Activated T-cell treated with anti-CD3 and anti-CD28 coated beads for 48 hours (primary cell): ENCODE results near the gene CTDP1.

Experiments
- DNase-seq: peaks from one replicate; pipeline ENCODE4 v3.0.0-alpha.2; 2020; ENCODE audit warnings: low read depth

The CTDP1 gene

DNA sequence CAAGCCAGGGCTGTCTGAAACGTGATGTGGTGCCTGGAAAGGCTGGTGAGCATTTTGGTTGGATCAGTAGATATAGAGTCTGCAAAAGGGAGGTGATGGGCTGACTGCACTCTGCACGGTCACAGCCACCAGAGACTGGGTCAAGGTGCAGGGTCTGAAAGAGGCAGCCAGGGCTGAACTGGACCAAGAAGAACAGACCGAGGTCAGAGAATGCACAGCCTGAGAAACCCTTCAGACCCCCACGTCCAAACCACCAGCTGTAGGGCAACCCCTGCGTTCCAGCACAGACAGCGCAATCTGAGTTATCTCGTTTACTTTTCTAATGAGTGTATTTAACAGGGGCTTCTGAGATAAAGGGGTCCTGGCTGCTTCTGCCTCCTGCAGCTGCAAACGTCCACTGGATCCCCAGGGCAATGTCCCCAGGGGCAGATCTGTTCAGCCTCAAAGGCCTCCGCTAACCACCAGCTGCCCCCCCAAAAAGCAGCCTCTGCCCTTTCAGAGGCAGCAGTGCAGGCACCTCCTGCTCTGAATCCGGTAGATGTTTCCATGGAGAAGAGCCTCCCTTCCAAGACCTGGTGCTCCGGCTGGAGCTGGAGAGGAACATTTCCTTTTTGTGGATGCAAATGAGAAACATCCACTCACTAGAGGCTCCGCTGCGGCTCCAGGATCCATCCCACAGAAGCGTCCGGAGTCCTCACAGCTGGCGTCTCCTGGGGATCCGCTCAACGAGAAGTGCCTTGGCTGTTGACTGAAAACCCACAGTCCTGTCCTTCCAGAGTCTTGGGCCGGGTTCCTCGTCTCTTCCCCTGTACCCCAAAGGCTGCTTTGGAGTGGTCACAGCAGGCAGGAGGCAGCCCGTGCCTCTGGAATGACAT lies 117.2 kb downstream of the CTDP1 start:
- no peak for DNase-seq

DNA sequence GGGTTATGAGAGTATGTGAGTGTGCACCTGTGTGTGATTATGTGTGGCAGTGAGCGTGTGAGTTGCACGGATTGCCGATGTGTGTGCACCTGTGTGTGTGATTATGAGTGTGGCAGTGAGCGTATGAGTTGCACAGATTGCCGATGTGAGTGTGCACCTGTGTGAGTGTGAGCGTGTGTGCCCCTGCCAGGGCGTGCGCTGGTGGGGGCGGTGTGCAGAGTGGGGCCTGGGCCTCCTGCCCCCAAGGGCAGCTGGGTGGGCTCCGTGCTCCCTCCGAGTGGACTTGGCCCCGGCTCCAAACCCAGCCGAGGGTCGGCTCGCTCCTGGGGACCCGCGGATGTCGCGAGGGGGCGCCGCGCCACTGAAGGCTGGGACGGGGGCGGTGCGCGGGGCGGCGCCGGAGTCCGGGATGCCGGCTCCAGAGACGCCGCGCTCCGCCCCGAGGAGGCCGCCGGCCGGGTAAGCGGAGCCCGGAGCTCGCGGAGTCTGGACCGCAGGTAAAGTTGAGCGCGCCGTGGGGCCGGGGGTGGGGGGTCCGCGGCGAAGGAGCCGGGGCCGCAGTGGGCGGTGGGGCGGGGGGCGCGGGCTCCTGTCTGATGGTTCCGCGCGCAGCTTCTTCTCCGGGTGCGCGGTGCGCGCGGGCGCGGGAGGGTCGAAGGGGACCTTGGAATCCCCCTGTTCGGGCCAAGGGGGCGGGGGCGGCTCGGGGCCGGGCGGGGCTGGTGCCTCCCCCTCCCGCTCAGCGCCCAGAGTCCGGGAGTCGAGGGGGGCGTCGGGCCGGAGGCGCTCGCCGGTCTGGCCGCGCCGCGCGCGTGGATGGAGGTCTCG lies 118.1 kb downstream of the CTDP1 start, which contains the start of gene KCNG2:
Gene KCNG2 (plus strand): TSS at position 421 of the 828 bp plus-strand sequence. CDS start 65,730 bp downstream, outside the sequence.
- DNase-seq = peak; percentile 25

- no peak for DNase-seq
These were observed 118.9 kb downstream of the CTDP1 start for GRCh38 chr18:79798346-79798998.

GRCh38 chr18:79798999-79799370 lies 119.4 kb downstream of the CTDP1 start:
- DNase-seq = no peak

DNA sequence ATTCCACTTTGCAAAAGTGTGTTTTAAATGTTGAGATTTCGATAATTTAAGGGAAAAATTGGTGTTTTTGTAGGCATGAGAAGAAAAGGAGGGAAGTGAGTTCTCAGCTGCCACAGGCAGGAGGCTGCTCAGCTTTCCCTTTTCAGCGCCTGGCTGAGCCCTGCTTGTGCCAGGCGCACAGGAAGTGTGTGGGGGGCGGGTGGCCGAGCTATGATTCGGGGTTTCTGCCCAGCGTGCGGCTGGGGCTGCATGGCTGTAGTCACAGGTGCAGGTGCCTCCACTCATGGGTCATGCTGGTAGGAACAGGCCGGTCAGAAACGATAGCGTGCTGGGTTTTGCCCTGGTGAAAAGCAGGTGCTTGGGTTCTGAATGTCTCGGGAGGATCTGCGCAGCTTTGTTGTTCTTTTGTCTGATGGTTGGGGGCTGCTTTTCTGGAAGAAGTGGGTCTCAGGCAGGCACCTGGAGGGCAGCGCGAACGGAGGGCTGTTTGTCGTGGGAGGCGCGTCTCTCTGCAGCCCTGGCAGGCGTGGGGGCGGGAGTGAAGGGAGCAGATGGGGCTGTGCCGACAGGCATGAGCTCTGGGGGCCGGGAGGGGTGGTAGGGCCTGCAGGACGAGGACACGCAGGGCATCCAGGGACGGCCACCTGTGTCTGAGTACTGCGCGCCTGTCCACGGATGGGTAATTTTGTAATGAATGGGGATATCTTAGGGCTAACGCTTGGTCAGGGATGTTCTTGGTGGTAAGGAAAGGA lies 120.2 kb downstream of the CTDP1 start:
- no peak for DNase-seq

DNA sequence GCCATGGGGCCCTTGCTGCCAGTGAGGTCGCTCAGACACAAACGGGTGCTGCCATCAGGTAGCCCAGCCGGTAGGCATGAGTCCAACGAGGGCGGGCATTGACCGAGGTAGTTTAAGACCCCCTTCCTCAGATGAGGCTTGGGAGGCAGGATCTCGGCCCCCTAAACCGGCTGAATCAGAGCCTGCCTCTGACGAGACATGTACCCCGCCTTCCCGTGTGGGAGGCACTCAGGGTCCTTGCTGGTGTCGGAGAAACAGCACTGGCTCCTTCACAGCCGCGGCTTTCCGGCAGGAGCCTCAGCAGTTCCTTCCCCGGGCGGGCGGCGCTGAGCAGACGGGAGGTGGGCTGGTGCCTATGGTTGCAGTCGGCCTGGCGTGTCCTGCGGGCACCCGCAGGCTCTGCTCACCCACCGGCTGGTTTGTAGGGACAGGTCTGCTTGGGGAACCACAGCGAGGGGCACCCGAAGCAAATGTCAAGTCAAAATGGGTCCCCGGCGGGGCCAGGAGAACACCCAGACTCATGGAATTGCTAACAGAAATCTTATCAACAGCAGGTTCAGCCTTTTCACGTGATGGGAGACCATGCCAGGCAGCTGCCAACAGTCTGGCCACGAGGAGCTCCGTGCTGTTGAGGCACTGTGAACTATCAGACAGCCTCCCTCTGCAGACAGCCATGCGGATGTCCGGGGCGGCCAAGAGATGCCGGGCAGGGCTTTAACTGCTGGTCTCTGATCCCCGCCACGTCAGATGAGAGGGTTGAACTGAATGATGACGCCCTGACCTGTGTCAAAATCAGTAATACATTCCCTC lies 121.0 kb downstream of the CTDP1 start:
- no peak for DNase-seq

DNA sequence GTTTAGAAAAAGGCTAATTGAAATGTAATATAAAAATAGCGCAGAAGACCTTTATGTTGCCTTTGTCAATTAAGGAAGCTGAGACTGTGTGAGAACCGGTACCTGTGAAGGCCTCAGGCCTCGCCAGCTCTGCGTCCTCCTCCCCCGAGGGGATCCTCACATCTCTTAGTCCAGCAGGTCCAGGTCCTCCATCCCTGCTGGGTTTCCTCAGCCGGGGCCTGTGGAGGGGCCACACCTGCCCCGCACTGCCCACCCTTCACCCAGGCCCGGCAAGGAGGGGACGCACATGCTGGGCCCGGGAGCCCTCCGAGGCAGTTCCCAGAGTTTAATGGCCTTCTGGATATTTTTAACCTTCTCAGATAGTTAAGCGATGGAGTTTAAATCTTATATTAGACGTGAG lies 121.6 kb downstream of the CTDP1 start:
- no peak for DNase-seq

GRCh38 chr18:79801641-79802040 lies 122.0 kb downstream of the CTDP1 start:
- DNase-seq = no peak

- DNase-seq = no peak
These were observed 122.7 kb downstream of the CTDP1 start for GRCh38 chr18:79802298-79802697.

DNA sequence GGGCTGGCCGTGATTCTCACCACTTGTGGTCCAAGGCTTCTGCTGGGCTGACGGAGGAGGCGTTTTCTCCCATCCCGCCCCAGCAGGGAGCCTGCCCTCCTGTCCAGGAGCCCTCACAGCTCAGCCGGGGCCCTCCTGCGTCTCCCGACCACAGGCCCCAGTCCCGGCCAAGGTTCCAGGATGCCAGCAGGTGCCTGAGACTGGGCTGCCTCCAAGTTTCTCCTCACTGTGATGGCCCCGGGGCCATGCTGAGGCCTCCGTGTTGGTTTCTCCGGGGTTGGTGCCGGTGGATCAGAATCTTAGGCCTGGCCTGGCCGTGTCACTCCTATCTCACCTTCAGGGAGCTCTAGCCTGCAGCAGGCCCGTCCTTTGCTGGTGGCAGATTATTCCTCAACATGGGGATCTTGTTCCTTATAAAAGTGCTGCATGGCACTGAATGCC lies 124.0 kb downstream of the CTDP1 start:
- DNase-seq = no peak
